GM19397 (cell line): ENCODE measurements around the gene PRR35.

Experiments used
- ATAC-seq: cut with Tn5 transposase; IDR thresholded peaks from one replicate; pipeline ENCODE4 v1.9.1; 2021; ENCODE audit warnings: mild to moderate bottlenecking, moderate library complexity; ENCODE audit not compliant: unreplicated experiment

Gene PRR35

GRCh38 chr16:546909-547770 lies 13.1 kb upstream of the PRR35 start:
- ATAC-seq, result no peak

- ATAC-seq, result no peak
Observed at GRCh38 chr16:548586-548985, 11.6 kb upstream of the PRR35 start.

GRCh38 chr16:549544-550263 lies 10.5 kb upstream of the PRR35 start:
- no peak for ATAC-seq

- no peak for ATAC-seq
Observed at GRCh38 chr16:551210-551609, 9.0 kb upstream of the PRR35 start.

- ATAC-seq, result no peak
Observed at GRCh38 chr16:552171-552570, 8.0 kb upstream of the PRR35 start.

- no peak for ATAC-seq
Observed at GRCh38 chr16:553601-554296, 6.4 kb upstream of the PRR35 start.

- no peak for ATAC-seq
Observed at GRCh38 chr16:554297-554621, 5.9 kb upstream of the PRR35 start.

GRCh38 chr16:554640-555365 lies 5.4 kb upstream of the PRR35 start:
- no peak for ATAC-seq

GRCh38 chr16:555528-556473 lies 4.4 kb upstream of the PRR35 start:
- ATAC-seq, result no peak

- no peak for ATAC-seq
Observed at GRCh38 chr16:556474-557173, 3.6 kb upstream of the PRR35 start.

- no peak for ATAC-seq
Observed at GRCh38 chr16:557463-558297, 2.5 kb upstream of the PRR35 start.

- ATAC-seq, result no peak
Observed at GRCh38 chr16:558298-559020, 1.7 kb upstream of the PRR35 start.

GRCh38 chr16:559021-559380 lies 1.2 kb upstream of the PRR35 start:
- no peak for ATAC-seq

- ATAC-seq, result no peak
Observed at GRCh38 chr16:559411-560203, 587 bp upstream of the PRR35 start.

- no peak for ATAC-seq
Observed at GRCh38 chr16:560701-561412, 663 bp downstream of the PRR35 start.

- no peak for ATAC-seq
Observed at GRCh38 chr16:561413-561794, 1.2 kb downstream of the PRR35 start.
